Measurements from ENCODE around the gene PRAF2. TPM values are rescaled to one million over a fixed set of nuclear protein-coding genes. Genes with fewer than 3 reads are reported as not detected.

PRAF2 gene
- total RNA-seq, 1 donor = 5.5 TPM

DNA sequence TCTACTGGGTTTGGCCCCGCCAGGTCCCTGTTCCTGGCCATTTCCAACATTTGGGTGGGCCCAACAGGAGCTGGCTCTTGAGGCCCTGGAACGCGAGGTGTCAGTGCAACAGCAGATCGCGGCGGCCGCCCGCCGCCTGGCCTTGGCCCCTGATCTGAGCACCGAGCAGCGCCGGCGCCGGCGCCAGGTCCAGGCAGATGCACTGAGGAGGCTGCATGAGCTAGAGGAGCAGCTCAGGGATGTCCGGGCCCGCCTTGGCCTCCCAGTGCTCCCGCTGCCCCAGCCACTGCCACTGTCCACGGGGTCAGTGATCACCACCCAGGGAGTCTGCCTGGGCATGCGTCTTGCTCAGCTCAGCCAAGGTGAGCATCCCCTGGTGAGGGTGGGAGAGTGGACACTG lies 9.5 kb downstream of the PRAF2 start:
- Histone ChIP-seq H3K4me3 (ENCODE audit: low read length) (no peak overlapping the region), H3K4me1 (ENCODE audit: insufficient read depth, low read length) (no peaks in the 10 kb centered on the region), H3K9me3 (ENCODE audit: low read depth, low read length) (no peaks in the 10 kb centered on the region), H3K27me3 (ENCODE audit: insufficient read depth, low read length) (no peaks in the 10 kb centered on the region)

DNA sequence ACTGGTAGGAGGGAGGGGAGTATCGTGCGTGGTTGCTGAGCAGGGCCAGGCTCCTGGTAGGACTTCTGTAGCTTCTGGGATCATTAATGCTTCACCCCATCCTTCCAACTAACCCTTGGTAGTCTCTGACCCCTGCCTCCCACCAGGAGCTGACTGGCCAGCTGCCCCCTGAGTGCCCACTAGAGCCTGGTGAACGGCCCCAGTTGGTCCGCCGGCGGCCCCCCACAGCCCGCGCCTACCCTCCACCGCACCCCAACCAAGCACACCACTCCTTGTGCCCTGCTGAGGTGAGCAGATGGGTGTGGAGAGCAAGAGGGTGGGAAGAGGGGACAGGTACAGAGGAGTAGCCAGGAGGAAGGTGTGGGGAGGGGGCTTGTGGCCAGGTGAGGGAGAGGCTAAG lies 10.1 kb downstream of the PRAF2 start:
- H3K9me3 ChIP-seq (ENCODE audit: low read depth, low read length) = no peaks in the 10 kb centered on the region
- H3K4me3 ChIP-seq (ENCODE audit: low read length) = no peak overlapping the region
- no peaks in the 10 kb centered on the region for H3K27me3 ChIP-seq (ENCODE audit: insufficient read depth, low read length)
- H3K4me1 ChIP-seq (ENCODE audit: insufficient read depth, low read length) = no peaks in the 10 kb centered on the region

DNA sequence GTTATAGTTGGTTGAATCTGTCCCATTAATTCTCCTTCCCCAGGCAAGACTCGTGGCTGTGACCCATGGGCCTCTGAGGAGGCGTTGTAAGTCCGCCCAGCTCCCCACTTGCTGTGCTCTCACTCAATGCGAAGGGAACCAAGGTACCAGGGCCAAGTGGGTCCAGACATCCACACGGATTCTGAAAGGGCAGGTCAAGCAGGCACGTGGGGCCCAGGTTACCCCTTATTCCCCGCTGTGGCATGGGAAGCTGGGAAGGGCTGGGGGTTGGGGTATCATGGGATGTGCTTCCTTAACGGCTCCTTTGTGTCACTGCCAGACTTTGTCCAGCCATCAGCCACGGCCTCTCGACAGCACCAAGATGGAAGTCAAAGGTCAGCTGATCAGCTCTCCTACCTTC lies 11.9 kb downstream of the PRAF2 start:
- H3K9me3 ChIP-seq (ENCODE audit: low read depth, low read length) = no peaks in the 10 kb centered on the region
- no peaks in the 10 kb centered on the region for H3K4me1 ChIP-seq (ENCODE audit: insufficient read depth, low read length)
- H3K27me3 ChIP-seq (ENCODE audit: insufficient read depth, low read length) = no peaks in the 10 kb centered on the region
- no peak overlapping the region for H3K4me3 ChIP-seq (ENCODE audit: low read length)

DNA sequence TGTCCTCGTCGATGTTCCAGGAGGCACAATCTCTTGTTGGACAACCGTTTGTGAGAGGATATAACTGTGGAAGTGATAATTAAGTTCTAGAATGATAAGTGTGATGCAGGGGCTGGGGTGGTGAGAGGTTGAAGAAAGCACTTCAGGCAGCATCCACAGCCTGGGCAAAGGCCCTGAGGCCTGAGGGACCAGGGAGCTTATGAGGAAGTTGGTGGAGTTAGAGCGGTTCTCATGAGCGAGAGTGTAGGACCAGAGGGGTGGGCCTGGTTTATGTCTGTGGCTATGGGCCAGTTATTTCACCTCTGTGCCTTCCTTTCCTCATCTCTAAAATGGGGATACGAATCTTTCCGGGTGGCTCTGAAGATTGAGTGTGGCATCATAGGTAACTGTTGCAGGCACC lies 12.3 kb downstream of the PRAF2 start:
- H3K4me3 ChIP-seq (ENCODE audit: low read length) = no peak overlapping the region
- H3K9me3 ChIP-seq (ENCODE audit: low read depth, low read length) = no peaks in the 10 kb centered on the region
- H3K27me3 ChIP-seq (ENCODE audit: insufficient read depth, low read length) = no peaks in the 10 kb centered on the region
- H3K4me1 ChIP-seq (ENCODE audit: insufficient read depth, low read length) = no peaks in the 10 kb centered on the region

DNA sequence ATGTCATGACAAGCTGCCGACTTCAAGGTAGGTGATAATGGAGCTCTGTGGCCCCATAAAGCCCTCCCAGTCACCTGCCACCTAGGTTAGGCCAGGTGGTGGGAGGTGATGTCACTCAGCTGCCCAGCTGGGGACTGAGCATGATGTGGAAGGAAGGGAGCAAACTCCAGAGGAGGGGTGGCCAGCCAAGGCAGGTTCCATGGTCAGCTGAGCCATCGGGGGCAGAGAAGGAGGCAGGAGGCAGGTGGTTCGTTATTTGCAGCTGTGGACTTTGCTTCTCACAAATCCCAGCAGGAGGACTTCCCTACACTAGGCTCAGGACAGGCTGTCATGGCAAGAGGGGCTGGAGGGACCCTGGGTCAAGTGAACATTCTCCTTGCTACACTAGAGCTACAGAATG lies 12.9 kb downstream of the PRAF2 start:
- Histone ChIP-seq H3K4me1 (ENCODE audit: insufficient read depth, low read length) (no peaks in the 10 kb centered on the region), H3K27me3 (ENCODE audit: insufficient read depth, low read length) (no peaks in the 10 kb centered on the region), H3K9me3 (ENCODE audit: low read depth, low read length) (no peaks in the 10 kb centered on the region), H3K4me3 (ENCODE audit: low read length) (no peak overlapping the region)

DNA sequence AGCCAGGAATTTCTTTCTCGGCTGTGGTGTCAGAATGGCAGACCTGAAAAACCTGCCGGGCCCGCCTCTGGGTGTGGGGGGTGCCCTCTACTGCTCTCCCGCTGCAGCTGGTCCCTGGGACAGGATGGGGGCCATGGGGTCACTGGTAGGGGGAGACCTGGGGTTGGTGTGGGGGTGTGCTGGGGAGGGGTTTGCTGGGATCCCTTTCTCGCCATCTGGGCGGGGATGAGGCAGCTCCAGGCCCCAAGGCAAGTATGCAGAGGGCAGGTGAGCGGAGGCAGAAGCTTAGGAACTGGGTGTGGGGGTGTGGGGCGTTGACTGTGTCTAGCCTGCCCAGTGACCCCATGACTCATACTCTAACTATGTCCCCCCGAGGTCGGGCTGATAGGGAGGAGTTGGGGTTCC lies 14.1 kb downstream of the PRAF2 start:
- peaks cover 1% of the 10 kb centered on the region for H3K4me1 ChIP-seq (ENCODE audit: insufficient read depth, low read length)
- no peaks in the 10 kb centered on the region for H3K9me3 ChIP-seq (ENCODE audit: low read depth, low read length)
- no peak overlapping the region for H3K4me3 ChIP-seq (ENCODE audit: low read length)
- no peaks in the 10 kb centered on the region for H3K27me3 ChIP-seq (ENCODE audit: insufficient read depth, low read length)

DNA sequence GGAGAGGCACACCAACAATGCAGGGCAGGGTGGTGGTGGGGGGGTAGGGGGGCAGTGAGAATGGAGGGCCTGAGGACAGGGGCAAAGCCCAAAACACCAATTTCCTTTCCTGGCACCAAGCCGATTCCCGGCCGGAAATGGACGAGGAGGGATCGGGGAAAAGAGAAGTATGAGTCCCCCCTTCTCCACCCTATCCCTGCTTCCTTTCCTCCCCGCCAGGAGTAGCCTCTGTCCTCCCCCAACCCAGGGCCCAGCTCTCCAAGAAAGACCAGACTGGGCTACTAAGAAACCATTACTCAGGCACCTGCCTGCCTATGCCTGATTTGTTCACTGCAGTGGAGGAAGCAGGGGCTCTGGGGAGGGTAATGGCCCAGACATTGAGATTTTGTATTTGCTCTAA lies 14.6 kb downstream of the PRAF2 start:
- Histone ChIP-seq H3K4me1 (ENCODE audit: insufficient read depth, low read length) (peaks cover 5% of the 10 kb centered on the region), H3K4me3 (ENCODE audit: low read length) (no peak overlapping the region), H3K27me3 (ENCODE audit: insufficient read depth, low read length) (no peaks in the 10 kb centered on the region), H3K9me3 (ENCODE audit: low read depth, low read length) (no peaks in the 10 kb centered on the region)

DNA sequence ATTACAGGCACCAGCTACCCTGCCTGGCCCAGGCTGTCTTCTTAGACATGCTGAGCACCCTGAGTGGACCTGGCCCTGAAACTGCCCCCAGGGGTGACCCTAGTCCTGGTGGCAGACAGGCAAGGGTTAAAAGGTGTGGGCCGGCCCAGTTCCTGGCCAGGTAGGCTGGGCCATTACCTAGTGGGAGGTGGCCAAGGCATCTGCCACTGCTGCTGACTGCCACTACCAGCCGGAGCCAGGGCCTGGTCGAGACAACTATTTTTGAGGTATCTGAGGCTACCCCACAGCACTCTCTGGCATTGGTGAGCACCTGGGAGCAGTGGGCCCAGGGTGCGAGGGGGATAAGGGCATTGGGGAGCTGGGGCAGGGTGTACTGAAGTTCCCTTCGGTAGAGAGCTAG lies 15.0 kb downstream of the PRAF2 start, which contains the start of gene CCDC120:
Gene CCDC120, plus strand, starts transcription at position 206 of the 400 bp plus-strand sequence. CDS start 3,043 bp downstream, outside the sequence.
- no peak within 1 kb of the TSS for H3K4me3 ChIP-seq (ENCODE audit: low read length)
- H3K9me3 ChIP-seq (ENCODE audit: low read depth, low read length) = no peaks in the 10 kb centered on the region

DNA sequence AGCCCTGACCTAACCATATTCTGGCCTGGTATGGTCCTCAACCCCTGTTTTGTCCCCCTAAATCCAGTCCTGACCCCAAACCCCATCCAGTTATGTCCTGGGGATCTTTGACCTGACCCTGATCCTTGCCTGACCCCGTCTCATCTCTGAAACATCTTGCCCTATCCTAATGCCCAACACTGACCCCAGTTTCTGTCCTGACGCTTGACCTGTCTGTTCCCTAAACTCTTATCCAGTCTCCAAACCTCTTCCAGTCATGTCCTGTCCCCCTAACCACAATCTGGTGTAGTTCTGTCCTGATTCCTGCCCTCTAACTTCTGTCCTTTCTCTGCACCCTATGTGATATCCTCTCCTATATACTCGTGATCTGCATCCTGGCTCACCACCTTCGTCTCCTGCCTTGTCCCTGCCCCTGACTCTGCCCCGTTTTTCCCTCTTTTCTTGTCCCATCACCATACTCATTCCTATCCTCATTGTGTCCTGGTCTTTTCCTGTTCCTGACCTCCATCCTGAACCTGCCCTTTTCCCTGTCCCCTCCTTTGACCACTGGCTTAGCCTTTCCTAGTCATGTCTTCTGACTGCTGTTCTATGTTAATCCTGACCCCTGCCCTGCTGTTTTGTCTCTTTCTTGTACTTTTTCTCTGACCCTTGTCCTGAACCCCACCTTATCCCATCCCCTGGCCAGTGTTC lies 19.6 kb downstream of the PRAF2 start:
- H3K4me1 ChIP-seq (ENCODE audit: insufficient read depth, low read length) = peaks cover 8% of the 10 kb centered on the region
- no peaks in the 10 kb centered on the region for H3K27me3 ChIP-seq (ENCODE audit: insufficient read depth, low read length)
- peak overlapping the region; percentile 38 for H3K4me3 ChIP-seq (ENCODE audit: low read length)
- no peaks in the 10 kb centered on the region for H3K9me3 ChIP-seq (ENCODE audit: low read depth, low read length)

More for the DNA sequence above, 15.0 kb downstream of the PRAF2 start, which contains the start of gene CCDC120:
- Histone ChIP-seq H3K4me1 (ENCODE audit: insufficient read depth, low read length) (peaks cover 8% of the 10 kb centered on the region), H3K27me3 (ENCODE audit: insufficient read depth, low read length) (no peaks in the 10 kb centered on the region)

DNA sequence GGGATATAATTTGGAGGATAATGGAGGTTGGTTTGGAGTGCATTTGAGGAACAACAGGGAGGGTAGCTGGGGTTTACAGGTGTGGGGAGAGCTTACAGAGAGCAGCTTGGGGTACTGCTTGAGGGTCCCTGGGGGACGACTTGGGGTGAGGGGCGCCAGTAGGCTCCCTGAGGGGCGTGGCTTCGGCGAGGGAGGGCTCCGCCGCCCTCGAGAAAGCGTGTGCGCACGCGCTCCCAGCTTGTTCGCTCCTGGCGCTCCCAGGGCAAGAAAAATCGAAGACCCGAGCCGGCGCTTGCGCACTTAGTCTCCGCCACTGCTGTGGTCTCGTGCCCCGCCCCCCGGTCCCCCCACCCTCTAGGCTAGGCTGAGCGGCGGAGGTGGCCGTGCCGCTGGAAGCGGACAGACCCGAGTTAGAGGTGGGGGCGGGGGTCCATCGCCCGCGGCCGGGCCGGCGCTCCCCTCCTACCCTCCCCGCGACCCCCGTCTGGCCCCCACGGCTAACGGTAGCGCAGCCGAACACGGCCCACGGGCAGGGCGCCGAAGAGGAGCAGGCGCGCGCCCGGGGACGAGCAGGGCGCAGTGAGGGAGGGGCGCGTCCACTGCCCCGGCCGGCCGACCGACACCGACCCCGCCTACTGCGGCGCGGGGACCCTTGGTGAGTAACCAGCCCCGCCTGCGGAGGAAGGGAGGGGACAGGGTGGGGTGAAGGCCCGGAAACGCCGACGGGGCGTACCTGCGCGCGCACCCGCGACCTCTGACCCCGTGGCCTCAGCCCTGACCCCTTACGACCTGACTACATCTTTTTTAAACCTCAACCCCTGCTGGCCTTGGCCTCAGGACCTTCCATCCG lies 20.4 kb downstream of the PRAF2 start:
- Histone ChIP-seq H3K27me3 (ENCODE audit: insufficient read depth, low read length) (no peaks in the 10 kb centered on the region), H3K4me1 (ENCODE audit: insufficient read depth, low read length) (peaks cover 8% of the 10 kb centered on the region), H3K4me3 (ENCODE audit: low read length) (peak overlapping the region; percentile 38), H3K9me3 (ENCODE audit: low read depth, low read length) (no peaks in the 10 kb centered on the region)

DNA sequence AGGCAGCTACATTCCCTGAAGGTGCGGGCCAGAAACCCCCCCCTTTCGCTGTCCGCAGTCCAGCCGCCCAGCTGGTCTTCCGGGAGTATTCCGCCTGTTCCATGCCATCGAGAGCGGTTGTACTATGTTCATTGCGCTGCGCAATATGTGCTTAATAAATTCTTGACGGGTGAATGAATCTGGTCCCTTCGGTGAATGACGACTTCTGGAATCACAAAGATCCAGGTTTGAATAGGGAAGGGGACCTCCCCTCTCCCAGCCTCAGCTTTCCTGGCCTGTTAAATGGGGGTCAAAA lies 29.9 kb downstream of the PRAF2 start:
- no peak overlapping the region for H3K4me3 ChIP-seq (ENCODE audit: low read length)
- H3K4me1 ChIP-seq (ENCODE audit: insufficient read depth, low read length) = peaks cover 42% of the 10 kb centered on the region
- H3K27me3 ChIP-seq (ENCODE audit: insufficient read depth, low read length) = no peaks in the 10 kb centered on the region
- H3K9me3 ChIP-seq (ENCODE audit: low read depth, low read length) = no peaks in the 10 kb centered on the region

DNA sequence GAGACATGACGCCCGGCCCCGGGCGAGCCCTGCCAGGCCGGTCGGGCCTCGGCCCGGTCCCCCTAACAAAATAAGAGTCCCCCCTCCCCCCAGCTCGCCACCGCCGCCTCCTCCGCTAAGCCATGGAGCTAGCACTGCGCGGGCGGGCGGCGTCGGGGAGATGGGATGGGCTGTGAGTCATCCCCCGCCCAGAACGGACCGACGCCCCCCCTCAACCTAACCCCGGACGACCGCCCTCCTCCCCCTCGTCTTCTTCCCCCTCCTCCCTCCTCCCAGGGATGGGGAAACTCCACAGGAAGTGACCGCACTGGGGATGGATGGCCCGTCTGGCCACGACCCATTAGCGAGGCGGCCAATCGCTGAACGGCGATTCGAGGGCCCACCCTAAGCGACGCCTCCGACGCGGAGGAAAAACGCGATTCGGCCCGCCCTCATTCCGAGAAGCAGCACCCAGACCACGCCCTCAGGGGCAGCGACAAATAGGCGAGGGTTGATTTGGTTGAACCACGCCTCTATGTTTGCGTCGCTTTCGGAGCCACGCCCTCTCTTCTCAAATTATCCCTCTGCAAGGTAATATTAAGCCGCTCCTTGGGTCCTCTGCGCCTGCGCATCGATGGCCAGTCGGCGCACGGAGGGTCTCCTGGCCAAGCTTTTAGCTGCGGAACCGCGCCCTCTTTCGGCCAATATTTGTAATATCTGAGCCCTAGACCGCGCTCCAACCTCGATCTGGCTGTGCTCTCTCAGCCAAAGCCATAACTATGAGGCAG lies 30.4 kb downstream of the PRAF2 start, which contains the start of gene TFE3:
Gene TFE3, minus strand, starts transcription at position 138 of the 767 bp plus-strand sequence. Its CDS starts 131 bp downstream, at position 7.
- H3K4me3 ChIP-seq (ENCODE audit: low read length) = peak within 1 kb of the TSS; percentile 64
- peaks cover 44% of the 10 kb centered on the region for H3K4me1 ChIP-seq (ENCODE audit: insufficient read depth, low read length)
- H3K27me3 ChIP-seq (ENCODE audit: insufficient read depth, low read length) = no peaks in the 10 kb centered on the region
- no peaks in the 10 kb centered on the region for H3K9me3 ChIP-seq (ENCODE audit: low read depth, low read length)

DNA sequence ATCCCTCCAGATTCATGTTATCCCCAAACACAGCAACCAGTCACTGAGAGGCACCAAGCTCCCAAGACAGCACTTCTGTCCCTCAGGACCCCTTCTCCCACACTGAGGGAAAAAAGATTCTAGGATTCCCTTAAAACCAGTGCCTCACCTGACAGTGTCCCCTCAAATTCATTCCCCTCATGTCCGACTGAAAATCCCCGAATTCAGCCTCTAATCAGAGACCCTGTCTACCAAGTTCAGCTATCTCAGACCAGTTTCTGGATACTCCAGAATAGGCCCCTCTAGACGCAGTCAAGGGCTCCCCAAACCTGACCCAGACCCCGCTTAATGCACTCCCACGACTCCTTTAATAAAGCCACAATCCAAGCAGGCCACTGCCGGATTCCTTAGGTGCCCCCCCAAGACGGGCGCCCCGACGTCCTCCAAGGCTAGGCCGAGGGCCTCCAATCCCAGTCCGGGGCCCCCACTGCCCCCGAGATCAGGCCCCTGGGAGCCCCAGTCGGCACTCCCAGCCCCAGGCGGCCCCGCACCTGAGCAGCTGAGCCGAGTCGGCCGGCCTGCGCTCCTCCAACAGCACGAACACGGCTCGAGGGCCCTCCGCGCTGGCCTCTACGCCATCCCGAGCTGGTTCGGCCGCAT lies 31.1 kb downstream of the PRAF2 start:
- Histone ChIP-seq H3K4me1 (ENCODE audit: insufficient read depth, low read length) (peaks cover 44% of the 10 kb centered on the region), H3K4me3 (ENCODE audit: low read length) (peak overlapping the region; percentile 64), H3K9me3 (ENCODE audit: low read depth, low read length) (no peaks in the 10 kb centered on the region), H3K27me3 (ENCODE audit: insufficient read depth, low read length) (no peaks in the 10 kb centered on the region)

DNA sequence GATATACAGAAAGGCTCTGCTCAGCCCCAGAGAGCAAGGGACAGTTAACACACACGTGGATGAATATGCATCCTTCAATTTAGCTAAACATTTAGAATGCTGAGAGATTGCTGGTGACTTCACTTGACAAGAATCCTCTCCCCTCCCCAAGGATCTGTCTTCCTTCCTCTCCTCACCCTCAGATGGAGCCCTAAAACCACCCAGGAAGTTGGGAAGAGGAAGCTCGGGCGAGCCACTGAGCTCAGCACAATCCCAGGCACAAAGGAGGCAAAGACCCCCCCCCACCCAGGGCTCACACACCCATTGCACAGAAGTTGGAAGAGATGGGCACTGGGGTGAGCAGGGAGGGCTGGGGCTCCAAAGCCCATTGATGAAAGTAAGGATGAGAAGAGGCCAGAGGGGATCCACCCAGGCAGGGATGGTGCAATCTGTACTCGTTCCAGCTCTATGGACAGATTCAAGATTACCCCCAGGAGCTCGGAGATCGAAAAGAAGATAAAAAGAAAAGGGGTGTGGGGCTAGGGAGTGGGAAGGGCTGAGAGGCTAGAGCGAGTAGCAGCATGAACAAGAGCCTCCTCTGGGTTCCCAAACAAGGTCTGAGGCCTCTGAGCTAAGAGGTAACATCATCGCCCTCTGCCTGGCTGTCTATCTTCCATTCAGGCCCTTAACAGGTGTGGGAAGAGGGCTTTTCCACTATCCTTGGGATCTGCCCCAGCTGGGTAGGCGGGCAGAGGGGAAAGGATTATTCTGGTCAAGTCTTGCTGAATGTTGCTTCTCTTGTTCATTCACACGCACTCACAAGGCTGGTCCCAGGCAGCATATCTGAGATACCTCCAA lies 31.8 kb downstream of the PRAF2 start:
- Histone ChIP-seq H3K9me3 (ENCODE audit: low read depth, low read length) (no peaks in the 10 kb centered on the region), H3K4me1 (ENCODE audit: insufficient read depth, low read length) (peaks cover 44% of the 10 kb centered on the region), H3K4me3 (ENCODE audit: low read length) (peak overlapping the region; percentile 64), H3K27me3 (ENCODE audit: insufficient read depth, low read length) (no peaks in the 10 kb centered on the region)
